Vagina (tissue), 2 donors: ENCODE results near the gene ADGRF5.

Source experiments
- POLR2AphosphoS5 ChIP-seq, 2 donors: sonication (generic); formaldehyde crosslinking; IDR thresholded peaks; one replicate each; pipeline ENCODE4 v1.9.0; 2017; ENCODE audit warnings: antibody characterized with exemption in 2 of 2, mild to moderate bottlenecking in 2 of 2, low read depth in 1 of 2; ENCODE audit not compliant: insufficient read depth in 1 of 2
- TF ChIP-seq, protein P1 (sequence below), 3 experiments: fragments of 450-650 bp in 2 of 3; fragments of 200-600 bp in 1 of 3; sonication (generic) in 1 of 3; IDR thresholded peaks; one replicate each; pipeline ENCODE4 v1.5.1; 2017 to 2019; ENCODE audit warnings: antibody characterized with exemption in 3 of 3, mild to moderate bottlenecking in 2 of 3, moderate library complexity in 2 of 3

DNA sequence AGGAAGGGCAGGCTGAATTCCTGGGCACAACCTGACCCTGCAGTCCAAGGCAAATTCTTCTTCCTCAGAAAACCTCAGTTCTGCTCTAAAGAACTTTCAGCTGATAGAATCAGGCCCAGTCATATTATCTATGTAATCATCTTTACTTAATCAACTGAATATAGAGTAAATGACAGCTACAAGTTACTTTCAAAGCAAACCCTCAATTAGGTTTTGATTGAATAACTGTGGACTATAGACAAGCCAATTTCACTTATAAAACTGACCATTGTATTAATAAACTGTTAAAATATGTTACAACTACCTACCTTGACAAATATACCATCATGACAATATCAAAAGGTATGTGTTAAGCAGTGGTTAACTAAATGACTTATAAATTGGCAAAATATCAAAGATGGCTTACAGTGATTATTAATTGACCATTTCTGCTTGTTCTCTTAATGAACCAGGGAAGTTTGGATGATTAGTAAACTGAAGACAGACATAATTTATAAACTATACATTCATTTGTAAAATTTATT is 46.1 kb upstream of the ADGRF5 start:
- TF ChIP-seq, protein P1, sequence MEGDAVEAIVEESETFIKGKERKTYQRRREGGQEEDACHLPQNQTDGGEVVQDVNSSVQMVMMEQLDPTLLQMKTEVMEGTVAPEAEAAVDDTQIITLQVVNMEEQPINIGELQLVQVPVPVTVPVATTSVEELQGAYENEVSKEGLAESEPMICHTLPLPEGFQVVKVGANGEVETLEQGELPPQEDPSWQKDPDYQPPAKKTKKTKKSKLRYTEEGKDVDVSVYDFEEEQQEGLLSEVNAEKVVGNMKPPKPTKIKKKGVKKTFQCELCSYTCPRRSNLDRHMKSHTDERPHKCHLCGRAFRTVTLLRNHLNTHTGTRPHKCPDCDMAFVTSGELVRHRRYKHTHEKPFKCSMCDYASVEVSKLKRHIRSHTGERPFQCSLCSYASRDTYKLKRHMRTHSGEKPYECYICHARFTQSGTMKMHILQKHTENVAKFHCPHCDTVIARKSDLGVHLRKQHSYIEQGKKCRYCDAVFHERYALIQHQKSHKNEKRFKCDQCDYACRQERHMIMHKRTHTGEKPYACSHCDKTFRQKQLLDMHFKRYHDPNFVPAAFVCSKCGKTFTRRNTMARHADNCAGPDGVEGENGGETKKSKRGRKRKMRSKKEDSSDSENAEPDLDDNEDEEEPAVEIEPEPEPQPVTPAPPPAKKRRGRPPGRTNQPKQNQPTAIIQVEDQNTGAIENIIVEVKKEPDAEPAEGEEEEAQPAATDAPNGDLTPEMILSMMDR (IDR thresholded peaks at IDR 0.05): no peak
- no peak for TF ChIP-seq POLR2AphosphoS5 (IDR thresholded peaks at IDR 0.05; ENCODE audit: insufficient read depth in 1 of 2, low read depth in 1 of 2)
